NCI-H526 (cell line): ENCODE measurements around the gene SYT17.

Experiments
- DNase-seq, 2 experiments: peaks; one replicate each; lab custom pipeline; 2025; lab: John Stamatoyannopoulos, UW

Gene SYT17

GRCh38 chr16:19264123-19264673 lies 96.2 kb downstream of the SYT17 start:
- DNase-seq = no peak

GRCh38 chr16:19265380-19265930 lies 97.4 kb downstream of the SYT17 start:
- DNase-seq = no peak

DNA sequence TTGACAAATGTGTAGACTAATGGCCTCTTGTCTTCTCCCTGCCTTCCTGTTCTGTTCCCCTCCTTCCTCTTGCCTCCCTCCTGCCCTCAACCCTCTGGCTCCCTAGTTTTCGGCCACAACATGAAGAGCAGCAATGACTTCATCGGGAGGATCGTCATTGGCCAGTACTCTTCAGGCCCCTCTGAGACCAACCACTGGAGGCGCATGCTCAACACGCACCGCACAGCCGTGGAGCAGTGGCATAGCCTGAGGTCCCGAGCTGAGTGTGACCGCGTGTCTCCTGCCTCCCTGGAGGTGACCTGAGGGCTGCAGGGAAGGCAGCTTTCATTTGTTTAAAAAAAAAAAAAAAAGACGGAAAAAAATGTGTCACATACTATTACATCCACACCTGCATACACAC lies 98.7 kb downstream of the SYT17 start:
- no peak for DNase-seq

DNA sequence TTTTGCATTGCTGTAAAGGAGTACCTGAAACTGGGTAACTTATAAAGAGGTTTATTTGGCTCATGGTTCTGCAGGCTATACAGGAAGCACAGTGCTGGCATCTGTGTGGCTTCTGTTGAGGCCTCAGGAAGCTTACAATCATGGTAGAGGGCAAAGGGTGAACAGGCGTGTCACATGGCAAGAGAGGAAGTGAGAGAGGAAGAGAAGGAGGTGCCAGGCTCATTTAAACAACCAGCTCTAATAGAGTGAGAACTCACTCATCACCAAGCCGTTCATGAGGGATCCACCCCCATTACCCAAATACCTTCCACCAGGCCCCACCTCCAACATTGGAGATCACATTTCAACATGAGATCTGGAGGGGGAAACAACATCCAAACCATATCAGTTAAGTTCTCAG lies 101.1 kb downstream of the SYT17 start:
- DNase-seq = no peak

GRCh38 chr16:19274165-19274797 lies 106.2 kb downstream of the SYT17 start:
- no peak for DNase-seq

GRCh38 chr16:19278403-19278802 lies 110.4 kb downstream of the SYT17 start:
- DNase-seq = no peak

GRCh38 chr16:19281246-19281645 lies 113.2 kb downstream of the SYT17 start:
- no peak for DNase-seq

DNA sequence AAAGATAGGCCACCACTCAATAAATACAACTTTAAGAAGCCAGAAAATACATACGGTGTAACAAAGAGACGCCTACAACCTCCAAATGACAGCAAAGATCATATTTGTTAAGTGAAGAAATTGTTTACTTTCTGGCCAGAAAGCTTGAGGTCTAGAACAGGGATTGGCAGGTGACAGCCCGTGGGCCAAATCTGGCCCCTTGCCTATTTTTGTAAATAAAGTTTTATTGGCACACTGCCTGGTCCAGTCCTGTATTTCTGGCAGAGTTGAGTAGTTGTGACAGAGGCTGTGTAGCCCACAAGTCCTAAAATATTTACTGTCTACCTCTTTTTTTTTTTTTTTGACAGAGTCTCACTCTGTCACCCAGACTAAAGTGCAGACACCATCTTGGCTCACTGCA lies 114.1 kb downstream of the SYT17 start:
- no peak for DNase-seq

DNA sequence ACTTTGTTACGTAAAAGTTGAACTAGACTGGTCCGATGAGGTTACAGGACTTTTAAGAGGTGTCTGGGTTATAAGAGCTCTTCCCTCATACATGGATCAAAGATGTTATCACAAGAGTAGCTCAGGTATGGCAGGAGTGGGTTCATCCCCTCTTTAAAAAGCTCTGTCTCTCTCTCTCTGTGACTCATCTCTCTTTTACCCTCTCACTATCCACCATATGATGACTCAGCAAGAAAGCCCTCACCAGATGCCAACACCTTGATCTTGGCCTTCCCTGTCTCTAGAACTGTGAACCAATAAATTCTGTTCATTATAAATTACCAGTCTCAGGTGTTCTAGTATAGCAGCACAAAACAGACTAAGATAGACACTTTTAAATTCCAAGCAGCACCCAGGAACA lies 115.6 kb downstream of the SYT17 start:
- no peak for DNase-seq

- no peak for DNase-seq
These were observed 116.2 kb downstream of the SYT17 start for GRCh38 chr16:19284207-19284606.

DNA sequence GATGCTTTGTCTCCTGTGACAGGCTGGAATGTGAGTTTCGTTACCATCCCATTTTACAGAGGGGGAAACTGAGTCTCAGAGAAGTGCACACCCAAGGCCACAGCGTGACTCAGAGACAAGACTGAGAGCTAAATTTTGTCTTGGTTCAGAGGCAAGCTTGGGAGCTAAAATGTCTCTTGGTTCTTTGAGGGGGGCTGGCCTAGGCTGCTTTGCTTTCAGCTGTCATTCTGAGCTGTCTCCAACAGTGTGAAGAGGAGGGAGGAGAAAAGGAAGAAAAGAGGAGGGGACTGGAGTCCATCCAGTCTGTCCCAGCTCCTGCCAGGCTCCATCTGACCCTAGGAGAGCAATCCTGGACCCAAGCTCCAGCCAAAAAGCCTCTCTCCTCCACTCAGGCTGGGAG lies 117.4 kb downstream of the SYT17 start, which contains the start of gene CLEC19A:
Gene CLEC19A (plus strand): TSS at position 301 of the 400 bp plus-strand sequence. CDS start 121 bp downstream, outside the sequence.
- no peak for DNase-seq

- DNase-seq = no peak
These were observed 118.8 kb downstream of the SYT17 start for GRCh38 chr16:19286827-19287226.

DNA sequence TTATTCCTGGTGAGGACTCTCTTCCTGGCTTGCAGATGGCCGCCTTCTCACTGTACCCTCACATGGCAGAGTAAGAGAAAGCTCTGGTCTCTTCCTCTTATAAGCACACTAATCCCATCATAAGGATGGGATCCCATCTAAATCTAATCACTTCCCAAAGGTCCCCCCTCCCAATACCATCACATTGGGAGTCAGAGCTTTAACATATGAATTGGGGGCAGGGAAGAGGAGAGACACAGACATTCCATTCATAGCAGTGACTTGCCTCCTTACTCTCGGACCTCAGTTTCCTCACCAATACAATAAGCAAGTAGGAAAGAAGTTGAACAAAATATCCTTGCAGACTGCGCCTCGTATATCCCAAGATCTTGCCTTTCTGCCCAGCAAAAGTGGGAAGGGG lies 119.2 kb downstream of the SYT17 start:
- DNase-seq = no peak

DNA sequence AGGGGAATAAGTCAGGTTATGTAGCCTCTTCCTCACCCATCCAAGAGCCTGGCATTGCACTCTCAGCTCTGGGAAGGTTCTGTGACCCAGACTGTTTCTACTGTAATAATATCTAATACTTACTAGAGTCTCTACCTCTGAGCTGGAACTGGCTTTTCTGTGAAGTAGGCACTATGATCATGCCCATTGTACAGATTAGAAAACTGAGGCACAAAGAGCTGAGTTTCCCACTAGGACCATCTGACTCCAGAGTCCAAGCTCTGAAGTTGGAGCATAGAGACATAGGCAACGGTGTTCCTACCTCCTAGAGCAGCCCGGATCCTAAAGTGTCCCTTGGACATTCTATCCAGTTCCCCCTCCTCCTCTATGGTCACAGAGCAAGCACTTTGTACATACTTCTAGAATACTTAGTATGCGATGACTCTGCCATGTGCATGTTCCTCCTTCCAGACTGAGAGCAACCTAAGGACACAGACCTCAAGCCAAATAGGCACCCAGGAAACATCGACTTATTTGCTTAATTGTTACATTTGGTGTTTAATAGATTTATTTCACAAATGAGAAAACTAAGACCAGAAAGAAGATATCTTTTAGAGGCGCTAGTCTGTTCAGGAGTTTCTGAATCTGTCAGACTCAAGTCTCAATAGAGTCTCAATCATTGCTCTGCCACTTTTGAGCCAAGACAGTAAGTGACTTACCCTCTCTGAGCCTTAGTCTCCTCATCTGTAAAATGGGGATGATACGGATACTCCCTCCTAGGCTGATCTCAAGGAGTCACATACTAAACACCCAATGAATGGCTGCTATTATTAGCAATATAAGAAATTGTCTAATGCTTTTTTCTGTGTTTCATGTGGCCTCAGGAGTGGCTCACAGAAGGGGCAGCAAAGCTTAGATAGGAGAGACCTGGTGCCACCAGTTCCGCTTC lies 121.1 kb downstream of the SYT17 start:
- no peak for DNase-seq

DNA sequence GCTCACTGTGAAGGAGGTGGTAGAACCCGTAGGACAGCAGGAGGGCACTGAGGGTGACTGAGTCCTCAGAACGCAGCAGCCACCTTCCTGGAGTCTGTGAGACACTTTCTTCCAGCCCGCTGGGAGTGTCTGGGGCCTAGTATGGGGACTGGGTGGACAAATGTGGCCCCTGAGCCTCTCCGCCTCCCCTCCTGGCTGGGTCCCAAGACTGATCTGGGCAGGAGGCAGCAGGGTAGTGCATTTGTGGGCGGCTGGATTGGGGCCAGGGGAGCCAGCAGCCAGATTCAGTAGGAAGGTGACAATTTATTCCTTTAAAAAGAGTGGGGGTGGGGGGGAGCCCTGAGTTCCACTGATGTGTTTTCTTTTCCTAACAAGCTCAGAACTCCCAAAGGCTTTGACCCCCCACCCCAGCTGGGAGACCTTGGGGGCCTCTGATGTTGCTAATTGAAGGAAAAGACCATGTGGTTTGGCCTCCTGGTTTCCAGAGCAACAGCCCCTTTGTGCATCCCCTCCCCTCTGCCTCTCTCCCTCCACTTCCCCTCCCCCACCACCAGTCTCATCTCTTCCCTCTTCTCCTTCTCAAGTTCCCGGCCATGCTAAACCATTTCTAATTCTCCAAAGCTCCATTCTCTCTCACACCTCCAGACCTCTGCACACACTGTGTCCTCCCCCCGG lies 121.9 kb downstream of the SYT17 start:
- no peak for DNase-seq

- no peak for DNase-seq
These were observed 122.8 kb downstream of the SYT17 start for GRCh38 chr16:19290860-19291259.

DNA sequence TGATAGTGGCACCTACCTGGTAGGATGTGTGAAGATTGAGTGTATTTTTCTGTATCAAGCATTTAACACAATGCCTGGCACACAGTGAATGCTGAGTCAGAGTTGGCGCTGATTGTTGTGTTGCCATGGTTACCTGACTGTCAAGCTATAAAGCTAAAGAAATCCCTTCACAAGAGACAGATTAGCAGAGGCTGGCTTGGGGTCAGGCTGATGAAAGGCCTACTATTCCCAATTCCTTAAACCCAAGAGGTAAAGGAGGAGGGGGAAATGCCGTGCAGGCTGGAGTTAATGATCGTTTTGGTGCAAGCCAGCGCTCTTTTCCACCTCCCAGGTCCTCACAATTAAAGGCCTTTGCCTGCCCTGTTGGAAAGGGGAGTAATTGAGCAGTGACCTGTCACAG lies 123.4 kb downstream of the SYT17 start:
- DNase-seq = no peak

GRCh38 chr16:19292186-19292585 lies 124.1 kb downstream of the SYT17 start:
- peak in 1 of 2 experiments; percentile 40 for DNase-seq

- DNase-seq = no peak
These were observed 126.2 kb downstream of the SYT17 start for GRCh38 chr16:19294156-19294649.

GRCh38 chr16:19295393-19295792 lies 127.4 kb downstream of the SYT17 start:
- no peak for DNase-seq

DNA sequence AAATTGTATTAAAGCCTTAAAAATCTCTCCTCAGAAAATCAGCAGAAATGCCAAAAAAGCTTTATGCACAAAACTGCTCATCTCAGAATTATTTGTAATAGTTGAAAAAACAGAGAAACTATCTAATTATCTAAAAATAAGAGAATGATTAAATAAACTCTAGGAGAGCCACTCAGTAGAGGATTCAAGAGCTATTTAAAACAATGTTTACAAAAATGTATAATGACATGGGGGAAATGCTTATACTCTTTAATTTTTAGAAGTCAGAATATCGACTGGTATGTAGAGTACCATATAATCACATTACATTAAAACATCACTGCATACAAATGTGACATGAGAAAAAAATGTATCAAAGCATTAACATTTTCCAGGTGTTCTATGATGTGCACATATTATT lies 129.4 kb downstream of the SYT17 start:
- DNase-seq = no peak

DNA sequence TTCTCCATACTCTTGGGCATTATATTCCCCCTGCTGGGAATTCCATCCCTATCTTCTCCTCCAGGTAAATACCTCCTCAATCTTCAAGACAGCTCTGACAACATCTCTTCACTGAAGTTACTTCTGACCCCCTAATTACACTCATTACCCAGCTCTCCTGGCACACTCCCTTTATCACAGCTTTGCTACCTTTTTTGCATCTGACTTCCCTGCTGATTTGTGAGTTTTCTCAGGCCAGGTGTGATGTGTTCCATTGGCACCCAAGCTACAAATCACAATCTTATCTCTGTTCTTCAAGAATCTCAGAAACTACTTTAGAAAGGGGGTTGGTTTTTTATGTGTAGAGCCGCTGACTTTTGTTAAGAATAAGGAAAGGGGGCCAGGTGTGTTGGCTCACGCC lies 131.5 kb downstream of the SYT17 start:
- DNase-seq = no peak
